ENCODE measurements around the gene CATSPER3.

- TF ChIP-seq POLR2A (IDR thresholded peaks at IDR 0.05) (no peak), CTCF (IDR thresholded peaks at IDR 0.05) (no peak)
These were observed 52.6 kb downstream of the CATSPER3 start for GRCh38 chr5:135020111-135020895.

Data from ovary (tissue), 3 donors.